ENCODE measurements around the gene MTUS2. TPM values are rescaled to one million over a fixed set of nuclear protein-coding genes. Genes with fewer than 3 reads are reported as not detected.

The MTUS2 gene
- total and polyA plus RNA-seq, 2 experiments from 2014 or later, result 3.0 to 4.3 TPM

DNA sequence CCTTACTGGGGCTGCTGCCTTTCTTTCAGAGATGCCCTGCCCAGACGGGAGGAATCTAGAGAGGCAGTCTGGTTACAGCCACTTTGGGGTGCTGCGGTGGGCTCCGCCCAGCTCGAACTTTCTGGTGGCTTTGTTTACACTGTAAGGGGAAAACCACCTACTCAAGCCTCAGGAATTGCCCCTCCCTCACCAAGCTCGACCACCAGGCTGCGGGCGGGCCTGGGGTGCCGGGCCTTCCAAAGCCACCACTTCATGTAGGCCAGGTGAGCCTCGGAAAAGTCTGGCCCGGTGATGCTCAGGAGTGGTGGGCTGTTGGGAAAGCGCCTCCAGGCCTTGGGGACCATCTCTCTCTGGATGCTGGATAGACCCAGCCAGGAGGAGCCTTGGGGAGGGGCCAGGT, 218.6 kb downstream of the MTUS2 start:
- H4K20me1 ChIP-seq (ENCODE audit: insufficient read depth, poor library complexity, severe bottlenecking), result no peaks in the 10 kb centered on the region
- H3K4me3 ChIP-seq, result no peak overlapping the region
- H3K4me2 ChIP-seq, result no peak overlapping the region
- H3K9me3 ChIP-seq (ENCODE audit: low read depth), result no peaks in the 10 kb centered on the region
- no peaks in the 10 kb centered on the region for H3K9me2 ChIP-seq (replicated peaks; ENCODE audit: insufficient read depth)
- no peaks in the 10 kb centered on the region for H3K27me3 ChIP-seq
- WGBS (ENCODE audit: low lambda C conversion rate, missing lambda C conversion rate), result 93% methylated on average over 8 of the region's 11 CpGs
- TF ChIP-seq, protein P1, sequence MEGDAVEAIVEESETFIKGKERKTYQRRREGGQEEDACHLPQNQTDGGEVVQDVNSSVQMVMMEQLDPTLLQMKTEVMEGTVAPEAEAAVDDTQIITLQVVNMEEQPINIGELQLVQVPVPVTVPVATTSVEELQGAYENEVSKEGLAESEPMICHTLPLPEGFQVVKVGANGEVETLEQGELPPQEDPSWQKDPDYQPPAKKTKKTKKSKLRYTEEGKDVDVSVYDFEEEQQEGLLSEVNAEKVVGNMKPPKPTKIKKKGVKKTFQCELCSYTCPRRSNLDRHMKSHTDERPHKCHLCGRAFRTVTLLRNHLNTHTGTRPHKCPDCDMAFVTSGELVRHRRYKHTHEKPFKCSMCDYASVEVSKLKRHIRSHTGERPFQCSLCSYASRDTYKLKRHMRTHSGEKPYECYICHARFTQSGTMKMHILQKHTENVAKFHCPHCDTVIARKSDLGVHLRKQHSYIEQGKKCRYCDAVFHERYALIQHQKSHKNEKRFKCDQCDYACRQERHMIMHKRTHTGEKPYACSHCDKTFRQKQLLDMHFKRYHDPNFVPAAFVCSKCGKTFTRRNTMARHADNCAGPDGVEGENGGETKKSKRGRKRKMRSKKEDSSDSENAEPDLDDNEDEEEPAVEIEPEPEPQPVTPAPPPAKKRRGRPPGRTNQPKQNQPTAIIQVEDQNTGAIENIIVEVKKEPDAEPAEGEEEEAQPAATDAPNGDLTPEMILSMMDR (IDR thresholded peaks at IDR 0.05; ENCODE audit: poor library complexity), result no peak
- TF ChIP-seq EZH2phosphoT487 (IDR thresholded peaks at IDR 0.05; ENCODE audit: low read depth, severe bottlenecking, unreplicated experiment) (no peak), EZH2 (IDR thresholded peaks at IDR 0.05; ENCODE audit: borderline replicate concordance) (no peak)
- no peaks in the 10 kb centered on the region for H3K79me2 ChIP-seq
- no peaks in the 10 kb centered on the region for H3K4me1 ChIP-seq (ENCODE audit: insufficient read depth)
- DNase-seq (ENCODE audit: low spot score), result no peak
- H3K36me3 ChIP-seq (replicated peaks; ENCODE audit: insufficient read depth, low read depth), result no peaks in the 10 kb centered on the region
- H3K27ac ChIP-seq, result no peak overlapping the region
- no peak overlapping the region for H2AFZ ChIP-seq

DNA sequence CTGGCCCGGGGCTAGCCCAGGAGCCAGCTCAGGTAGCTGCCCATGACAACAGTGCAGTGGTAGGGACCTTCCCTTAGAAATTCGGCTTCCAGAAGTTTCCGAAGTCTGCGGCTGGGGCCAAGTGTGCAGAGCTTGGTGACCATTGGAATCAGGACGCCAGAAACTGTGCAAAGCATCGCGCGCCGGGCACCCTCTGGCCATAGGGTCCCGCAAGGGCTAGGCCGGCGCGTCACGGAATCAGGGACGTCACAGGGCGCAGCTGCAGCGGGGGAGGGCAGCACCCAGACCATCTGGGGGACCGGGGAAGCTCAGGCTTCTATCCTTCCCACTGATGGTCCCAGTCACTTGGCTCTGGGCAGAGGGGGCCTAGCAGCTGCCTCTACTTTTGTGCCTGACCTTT, 219.1 kb downstream of the MTUS2 start:
- WGBS (ENCODE audit: low lambda C conversion rate, missing lambda C conversion rate), result 86% methylated on average over 17 of the region's 18 CpGs
- Histone ChIP-seq H3K27ac (no peak overlapping the region), H4K20me1 (ENCODE audit: insufficient read depth, poor library complexity, severe bottlenecking) (no peaks in the 10 kb centered on the region), H3K79me2 (no peaks in the 10 kb centered on the region), H3K4me2 (no peak overlapping the region), H3K27me3 (no peaks in the 10 kb centered on the region), H2AFZ (no peak overlapping the region), H3K9me2 (replicated peaks; ENCODE audit: insufficient read depth) (no peaks in the 10 kb centered on the region), H3K4me1 (ENCODE audit: insufficient read depth) (no peaks in the 10 kb centered on the region), H3K9me3 (ENCODE audit: low read depth) (no peaks in the 10 kb centered on the region), H3K4me3 (no peak overlapping the region), H3K36me3 (replicated peaks; ENCODE audit: insufficient read depth, low read depth) (no peaks in the 10 kb centered on the region)
- no peak for DNase-seq (ENCODE audit: low spot score)
- no peak for TF ChIP-seq EZH2phosphoT487 (IDR thresholded peaks at IDR 0.05; ENCODE audit: low read depth, severe bottlenecking, unreplicated experiment)
- TF ChIP-seq EZH2 (IDR thresholded peaks at IDR 0.05; ENCODE audit: borderline replicate concordance), result no peak
- TF ChIP-seq, protein P1 (IDR thresholded peaks at IDR 0.05; ENCODE audit: poor library complexity), result no peak

DNA sequence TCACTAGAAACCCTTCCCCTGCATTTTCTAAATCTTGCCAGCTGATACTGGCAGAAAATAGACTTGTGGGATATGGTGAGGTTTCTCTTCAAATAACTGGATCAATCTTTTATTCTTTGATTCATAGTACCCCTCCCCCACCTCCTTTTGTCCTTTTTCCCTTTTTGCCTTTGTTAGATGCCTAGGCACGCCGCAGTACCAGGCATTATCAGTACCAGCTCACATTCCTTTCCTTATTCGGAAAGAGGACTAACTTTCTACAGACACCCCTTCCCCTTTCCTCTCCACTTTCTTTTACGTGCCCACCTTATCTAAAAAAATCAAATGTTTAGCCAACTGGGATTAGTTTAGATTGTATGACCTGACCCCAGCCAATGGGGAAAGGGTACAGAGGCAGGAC, 226.4 kb downstream of the MTUS2 start:
- no peak overlapping the region for H3K4me2 ChIP-seq
- H3K36me3 ChIP-seq (replicated peaks; ENCODE audit: insufficient read depth, low read depth), result no peaks in the 10 kb centered on the region
- no peaks in the 10 kb centered on the region for H3K79me2 ChIP-seq
- H3K4me1 ChIP-seq (ENCODE audit: insufficient read depth), result no peaks in the 10 kb centered on the region
- no peaks in the 10 kb centered on the region for H3K9me3 ChIP-seq (ENCODE audit: low read depth)
- H3K27ac ChIP-seq, result no peak overlapping the region
- no peaks in the 10 kb centered on the region for H3K9me2 ChIP-seq (replicated peaks; ENCODE audit: insufficient read depth)
- no peak for DNase-seq (ENCODE audit: low spot score)
- no peaks in the 10 kb centered on the region for H4K20me1 ChIP-seq (ENCODE audit: insufficient read depth, poor library complexity, severe bottlenecking)
- H2AFZ ChIP-seq, result no peak overlapping the region
- TF ChIP-seq, protein P1 (IDR thresholded peaks at IDR 0.05; ENCODE audit: poor library complexity), result no peak
- TF ChIP-seq EZH2phosphoT487 (IDR thresholded peaks at IDR 0.05; ENCODE audit: low read depth, severe bottlenecking, unreplicated experiment), result no peak
- no peak for TF ChIP-seq EZH2 (IDR thresholded peaks at IDR 0.05; ENCODE audit: borderline replicate concordance)
- H3K27me3 ChIP-seq, result no peaks in the 10 kb centered on the region
- no peak overlapping the region for H3K4me3 ChIP-seq
- 9% methylated on average over 4 of the region's 4 CpGs for WGBS (ENCODE audit: low lambda C conversion rate, missing lambda C conversion rate)

DNA sequence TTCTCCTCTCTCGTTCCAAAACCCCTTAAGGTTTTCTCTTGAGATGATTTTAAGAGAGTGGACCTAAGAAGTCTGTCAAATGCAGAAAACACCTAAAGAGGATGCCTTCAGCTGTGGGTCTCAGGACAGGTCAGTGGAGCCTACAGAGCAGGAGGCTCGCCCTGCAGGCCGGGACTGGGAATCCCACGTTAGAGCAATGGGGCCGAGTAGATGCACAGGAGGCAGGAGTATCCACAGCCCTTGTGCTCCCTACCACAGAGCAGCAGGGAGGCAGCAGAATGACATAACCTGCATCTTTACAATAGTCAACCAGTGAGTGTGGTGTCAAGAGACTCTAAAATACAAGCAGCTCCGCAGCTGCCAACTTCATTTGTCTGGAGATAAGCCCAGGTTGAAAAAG, 229.4 kb downstream of the MTUS2 start:
- no peak overlapping the region for H3K27ac ChIP-seq
- H3K9me2 ChIP-seq (replicated peaks; ENCODE audit: insufficient read depth), result no peaks in the 10 kb centered on the region
- H3K27me3 ChIP-seq, result no peaks in the 10 kb centered on the region
- no peaks in the 10 kb centered on the region for H3K36me3 ChIP-seq (replicated peaks; ENCODE audit: insufficient read depth, low read depth)
- H3K9me3 ChIP-seq (ENCODE audit: low read depth), result no peaks in the 10 kb centered on the region
- no peak overlapping the region for H3K4me3 ChIP-seq
- H3K79me2 ChIP-seq, result no peaks in the 10 kb centered on the region
- no peak for DNase-seq (ENCODE audit: low spot score)
- H2AFZ ChIP-seq, result no peak overlapping the region
- H3K4me1 ChIP-seq (ENCODE audit: insufficient read depth), result no peaks in the 10 kb centered on the region
- no peak overlapping the region for H3K4me2 ChIP-seq
- 78% methylated on average over 6 of the region's 6 CpGs for WGBS (ENCODE audit: low lambda C conversion rate, missing lambda C conversion rate)
- TF ChIP-seq, protein P1 (IDR thresholded peaks at IDR 0.05; ENCODE audit: poor library complexity), result no peak
- TF ChIP-seq EZH2 (IDR thresholded peaks at IDR 0.05; ENCODE audit: borderline replicate concordance) (no peak), EZH2phosphoT487 (IDR thresholded peaks at IDR 0.05; ENCODE audit: low read depth, severe bottlenecking, unreplicated experiment) (no peak)
- H4K20me1 ChIP-seq (ENCODE audit: insufficient read depth, poor library complexity, severe bottlenecking), result no peaks in the 10 kb centered on the region

Data from hepatocyte (in vitro differentiated cells).